ENCODE measurements around the gene ALK.

Gene ALK

GRCh38 chr2:29714333-29714732, 207.1 kb downstream of the ALK start:
- Histone ChIP-seq H3K9ac (ENCODE audit: low read depth, low read length) (no peak overlapping the region), H3K36me3 (ENCODE audit: insufficient read depth, low read length) (no peaks in the 10 kb centered on the region), H3K4me3 (ENCODE audit: low read length) (no peak overlapping the region), H3K4me1 (ENCODE audit: insufficient read depth, low read length) (peaks cover 16% of the 10 kb centered on the region), H3K27ac (ENCODE audit: low read depth, low read length) (no peak overlapping the region), H3K9me3 (ENCODE audit: insufficient read depth, low read depth, low read length) (no peaks in the 10 kb centered on the region), H3K27me3 (ENCODE audit: insufficient read depth, low read length) (no peaks in the 10 kb centered on the region)
- 90% methylated on average over 4 of the region's 4 CpGs for whole genome bisulfite sequencing

GRCh38 chr2:29706171-29706720, 215.1 kb downstream of the ALK start:
- Histone ChIP-seq H3K9ac (ENCODE audit: low read depth, low read length) (no peak overlapping the region), H3K36me3 (ENCODE audit: insufficient read depth, low read length) (no peaks in the 10 kb centered on the region), H3K27me3 (ENCODE audit: insufficient read depth, low read length) (no peaks in the 10 kb centered on the region), H3K9me3 (ENCODE audit: insufficient read depth, low read depth, low read length) (no peaks in the 10 kb centered on the region), H3K27ac (ENCODE audit: low read depth, low read length) (no peak overlapping the region), H3K4me1 (ENCODE audit: insufficient read depth, low read length) (no peaks in the 10 kb centered on the region), H3K4me3 (ENCODE audit: low read length) (no peak overlapping the region)
- WGBS, result 92% methylated on average over 4 of the region's 4 CpGs

GRCh38 chr2:29705616-29706015, 215.8 kb downstream of the ALK start:
- Histone ChIP-seq H3K27ac (ENCODE audit: low read depth, low read length) (no peak overlapping the region), H3K27me3 (ENCODE audit: insufficient read depth, low read length) (no peaks in the 10 kb centered on the region), H3K36me3 (ENCODE audit: insufficient read depth, low read length) (no peaks in the 10 kb centered on the region), H3K4me1 (ENCODE audit: insufficient read depth, low read length) (no peaks in the 10 kb centered on the region), H3K9me3 (ENCODE audit: insufficient read depth, low read depth, low read length) (no peaks in the 10 kb centered on the region), H3K9ac (ENCODE audit: low read depth, low read length) (no peak overlapping the region), H3K4me3 (ENCODE audit: low read length) (no peak overlapping the region)
- 95% methylated on average over 4 of the region's 4 CpGs for WGBS

GRCh38 chr2:29703336-29703735, 218.1 kb downstream of the ALK start:
- H3K9ac ChIP-seq (ENCODE audit: low read depth, low read length), result no peak overlapping the region
- H3K9me3 ChIP-seq (ENCODE audit: insufficient read depth, low read depth, low read length), result no peaks in the 10 kb centered on the region
- H3K27ac ChIP-seq (ENCODE audit: low read depth, low read length), result no peak overlapping the region
- no peak overlapping the region for H3K4me3 ChIP-seq (ENCODE audit: low read length)
- 87% methylated on average over 1 of the region's 1 CpG for WGBS
- H3K27me3 ChIP-seq (ENCODE audit: insufficient read depth, low read length), result no peaks in the 10 kb centered on the region
- H3K4me1 ChIP-seq (ENCODE audit: insufficient read depth, low read length), result no peaks in the 10 kb centered on the region
- H3K36me3 ChIP-seq (ENCODE audit: insufficient read depth, low read length), result no peaks in the 10 kb centered on the region

- Histone ChIP-seq H3K27ac (ENCODE audit: low read depth, low read length) (no peak overlapping the region), H3K27me3 (ENCODE audit: insufficient read depth, low read length) (no peaks in the 10 kb centered on the region), H3K4me3 (ENCODE audit: low read length) (no peak overlapping the region), H3K9me3 (ENCODE audit: insufficient read depth, low read depth, low read length) (no peaks in the 10 kb centered on the region), H3K9ac (ENCODE audit: low read depth, low read length) (no peak overlapping the region), H3K4me1 (ENCODE audit: insufficient read depth, low read length) (no peaks in the 10 kb centered on the region), H3K36me3 (ENCODE audit: insufficient read depth, low read length) (no peaks in the 10 kb centered on the region)
- WGBS, result 92% methylated on average over 2 of the region's 2 CpGs
Observed at GRCh38 chr2:29702276-29702675, 219.1 kb downstream of the ALK start.

- 100% methylated on average over 1 of the region's 2 CpGs for WGBS
- Histone ChIP-seq H3K4me3 (ENCODE audit: low read length) (no peak overlapping the region), H3K9me3 (ENCODE audit: insufficient read depth, low read depth, low read length) (no peaks in the 10 kb centered on the region), H3K27ac (ENCODE audit: low read depth, low read length) (no peak overlapping the region), H3K4me1 (ENCODE audit: insufficient read depth, low read length) (no peaks in the 10 kb centered on the region), H3K9ac (ENCODE audit: low read depth, low read length) (no peak overlapping the region), H3K27me3 (ENCODE audit: insufficient read depth, low read length) (no peaks in the 10 kb centered on the region), H3K36me3 (ENCODE audit: insufficient read depth, low read length) (no peaks in the 10 kb centered on the region)
Observed at GRCh38 chr2:29700560-29700959, 220.8 kb downstream of the ALK start.

GRCh38 chr2:29699045-29699444, 222.3 kb downstream of the ALK start:
- H3K9me3 ChIP-seq (ENCODE audit: insufficient read depth, low read depth, low read length), result no peaks in the 10 kb centered on the region
- no peaks in the 10 kb centered on the region for H3K27me3 ChIP-seq (ENCODE audit: insufficient read depth, low read length)
- H3K4me3 ChIP-seq (ENCODE audit: low read length), result no peak overlapping the region
- no peaks in the 10 kb centered on the region for H3K4me1 ChIP-seq (ENCODE audit: insufficient read depth, low read length)
- no peaks in the 10 kb centered on the region for H3K36me3 ChIP-seq (ENCODE audit: insufficient read depth, low read length)
- WGBS, result 71% methylated on average over 4 of the region's 4 CpGs
- no peak overlapping the region for H3K9ac ChIP-seq (ENCODE audit: low read depth, low read length)
- no peak overlapping the region for H3K27ac ChIP-seq (ENCODE audit: low read depth, low read length)

GRCh38 chr2:29698216-29698615, 223.2 kb downstream of the ALK start:
- no peaks in the 10 kb centered on the region for H3K36me3 ChIP-seq (ENCODE audit: insufficient read depth, low read length)
- H3K4me3 ChIP-seq (ENCODE audit: low read length), result no peak overlapping the region
- no peak overlapping the region for H3K9ac ChIP-seq (ENCODE audit: low read depth, low read length)
- no peaks in the 10 kb centered on the region for H3K4me1 ChIP-seq (ENCODE audit: insufficient read depth, low read length)
- WGBS, result 95% methylated on average over 3 of the region's 3 CpGs
- H3K27me3 ChIP-seq (ENCODE audit: insufficient read depth, low read length), result no peaks in the 10 kb centered on the region
- H3K27ac ChIP-seq (ENCODE audit: low read depth, low read length), result no peak overlapping the region
- H3K9me3 ChIP-seq (ENCODE audit: insufficient read depth, low read depth, low read length), result no peaks in the 10 kb centered on the region

GRCh38 chr2:29697715-29698114, 223.7 kb downstream of the ALK start:
- H3K4me3 ChIP-seq (ENCODE audit: low read length), result no peak overlapping the region
- H3K27me3 ChIP-seq (ENCODE audit: insufficient read depth, low read length), result no peaks in the 10 kb centered on the region
- H3K9me3 ChIP-seq (ENCODE audit: insufficient read depth, low read depth, low read length), result no peaks in the 10 kb centered on the region
- no peak overlapping the region for H3K9ac ChIP-seq (ENCODE audit: low read depth, low read length)
- 98% methylated on average over 2 of the region's 2 CpGs for WGBS
- no peaks in the 10 kb centered on the region for H3K4me1 ChIP-seq (ENCODE audit: insufficient read depth, low read length)
- H3K36me3 ChIP-seq (ENCODE audit: insufficient read depth, low read length), result no peaks in the 10 kb centered on the region
- H3K27ac ChIP-seq (ENCODE audit: low read depth, low read length), result no peak overlapping the region

- WGBS, result 94% methylated on average over 3 of the region's 3 CpGs
- Histone ChIP-seq H3K27me3 (ENCODE audit: insufficient read depth, low read length) (no peaks in the 10 kb centered on the region), H3K9me3 (ENCODE audit: insufficient read depth, low read depth, low read length) (peaks cover 5% of the 10 kb centered on the region; the same call in 1 of the 2 replicates), H3K36me3 (ENCODE audit: insufficient read depth, low read length) (no peaks in the 10 kb centered on the region), H3K4me3 (ENCODE audit: low read length) (no peak overlapping the region), H3K9ac (ENCODE audit: low read depth, low read length) (no peak overlapping the region), H3K4me1 (ENCODE audit: insufficient read depth, low read length) (no peaks in the 10 kb centered on the region), H3K27ac (ENCODE audit: low read depth, low read length) (no peak overlapping the region)
Observed at GRCh38 chr2:29697181-29697580, 224.2 kb downstream of the ALK start.

- Histone ChIP-seq H3K9ac (ENCODE audit: low read depth, low read length) (no peak overlapping the region), H3K27me3 (ENCODE audit: insufficient read depth, low read length) (no peaks in the 10 kb centered on the region), H3K9me3 (ENCODE audit: insufficient read depth, low read depth, low read length) (peaks cover 6% of the 10 kb centered on the region; the same call in 1 of the 2 replicates), H3K27ac (ENCODE audit: low read depth, low read length) (no peak overlapping the region), H3K4me3 (ENCODE audit: low read length) (no peak overlapping the region), H3K36me3 (ENCODE audit: insufficient read depth, low read length) (no peaks in the 10 kb centered on the region), H3K4me1 (ENCODE audit: insufficient read depth, low read length) (no peaks in the 10 kb centered on the region)
- 92% methylated on average over 5 of the region's 5 CpGs for WGBS
Observed at GRCh38 chr2:29694741-29695140, 226.6 kb downstream of the ALK start.

GRCh38 chr2:29691391-29691950, 229.9 kb downstream of the ALK start:
- H3K4me1 ChIP-seq (ENCODE audit: insufficient read depth, low read length), result no peaks in the 10 kb centered on the region

More at GRCh38 chr2:29691391-29691950, 229.9 kb downstream of the ALK start:
- Histone ChIP-seq H3K4me3 (ENCODE audit: low read length) (no peak overlapping the region), H3K27me3 (ENCODE audit: insufficient read depth, low read length) (no peaks in the 10 kb centered on the region), H3K36me3 (ENCODE audit: insufficient read depth, low read length) (no peaks in the 10 kb centered on the region), H3K9me3 (ENCODE audit: insufficient read depth, low read depth, low read length) (peaks cover 6% of the 10 kb centered on the region; the same call in 1 of the 2 replicates), H3K9ac (ENCODE audit: low read depth, low read length) (no peak overlapping the region), H3K27ac (ENCODE audit: low read depth, low read length) (no peak overlapping the region)
- no CpG with 5 or more reads among the region's 2 CpGs for WGBS

All from HUES64 (cell line).